Gastroesophageal sphincter (tissue), 4 donors: Measurements from ENCODE around the gene BCOR. TPM values are rescaled to one million over a fixed set of nuclear protein-coding genes. Genes with fewer than 3 reads are reported as not detected.
A peak's percentile ranks its signal among the peaks of the same experiment; 100 is the strongest.

Source experiments
- ATAC-seq: fragments of 150-250 bp; one replicate; pipeline ENCODE4 v1.9.1; 2016; ENCODE audit warnings: mild to moderate bottlenecking, moderate library complexity
- H3K27ac ChIP-seq, 4 donors: fragments of 200-600 bp; sonication (generic) in 3 of 4; 1 replicate in 3 of 4; 2 replicates in 1 of 4; pipeline ENCODE4 v1.5.1; 2016 to 2019
- H3K27me3 ChIP-seq: fragments of 200-600 bp; sonication (generic); one replicate; pipeline ENCODE4 v1.5.1; 2019
- H3K36me3 ChIP-seq, 2 donors: fragments of 200-600 bp; sonication (generic); one replicate each; pipeline ENCODE4 v1.5.1; 2019; ENCODE audit warnings: control low read depth in 1 of 2
- H3K4me1 ChIP-seq, 3 donors: fragments of 200-600 bp; sonication (generic); 1 replicate in 2 of 3; 2 replicates in 1 of 3; pipeline ENCODE4 v1.5.1; 2016 to 2019; ENCODE audit warnings: control low read depth in 2 of 3
- H3K4me3 ChIP-seq, 2 donors: fragments of 200-600 bp; sonication (generic); one replicate each; pipeline ENCODE4 v1.5.1; 2019; ENCODE audit warnings: mild to moderate bottlenecking in 1 of 2, moderate library complexity in 1 of 2
- H3K9me3 ChIP-seq, 3 donors: fragments of 200-600 bp; sonication (generic); one replicate each; pipeline ENCODE4 v1.5.1; 2017 to 2019; ENCODE audit warnings: control low read depth in 2 of 3
- CTCF ChIP-seq, 4 experiments: fragments of 200-600 bp in 2 of 4; fragments of 450-650 bp in 2 of 4; sonication (generic) in 1 of 4; IDR thresholded peaks; one replicate each; pipeline ENCODE4 v1.5.1; 2017 to 2019; ENCODE audit warnings: antibody characterized with exemption in 4 of 4, mild to moderate bottlenecking in 2 of 4, moderate library complexity in 2 of 4
- EP300 ChIP-seq: sonication (generic); formaldehyde crosslinking; IDR thresholded peaks from one replicate; pipeline ENCODE4 v1.6.1; 2017; ENCODE audit warnings: antibody characterized with exemption, mild to moderate bottlenecking
- POLR2A ChIP-seq, 2 donors: fragments of 450-650 bp; IDR thresholded peaks; one replicate each; pipeline ENCODE4 v1.6.1; 2017; ENCODE audit warnings: antibody characterized with exemption in 2 of 2, mild to moderate bottlenecking in 2 of 2, moderate library complexity in 1 of 2
- POLR2AphosphoS5 ChIP-seq: sonication (generic); formaldehyde crosslinking; IDR thresholded peaks from one replicate; pipeline ENCODE4 v1.6.1; 2017; ENCODE audit warnings: antibody characterized with exemption
- WGBS, 2 donors: methylation state at CpG; one replicate each; pipeline ENCODE4 v1.1.5; 2018; ENCODE audit warnings: low coverage in 1 of 2; 5-methylcytosine and 5-hydroxymethylcytosine counted together
- total RNA-seq, 4 donors: library from RNA; depleted of rRNA; stranded (reverse); fragments of >200 nt; gene quantifications; one replicate each; pipeline ENCODE4 v1.1.0, GENCODE V29; 2016

Gene BCOR
- total RNA-seq, 4 donors from 2014 or later: 18.4 to 27.4 (median 21.4) TPM

- no peak for ATAC-seq
- Histone ChIP-seq H3K27ac (peak overlapping the region in 2 of 4 donors; percentile 76 to 80), H3K36me3 (no peaks in the 10 kb centered on the region), H3K4me3 (no peak overlapping the region), H3K27me3 (no peaks in the 10 kb centered on the region), H3K4me1 (peaks cover 0 to 43% (median 15%) of the 10 kb centered on the region in 3 donors), H3K9me3 (no peaks in the 10 kb centered on the region)
- TF ChIP-seq POLR2A (IDR thresholded peaks at IDR 0.05) (no peak), CTCF (IDR thresholded peaks at IDR 0.05) (no peak), POLR2AphosphoS5 (no peak), EP300 (no peak)
- 90 to 100% methylated on average over 2 to 4 of the region's 6 CpGs for WGBS, 2 donors
Observed at GRCh38 chrX:40142417-40142816, 44.7 kb upstream of the BCOR start.

GRCh38 chrX:40140706-40141499 is 43.1 kb upstream of the BCOR start:
- H3K36me3 ChIP-seq: no peaks in the 10 kb centered on the region
- no peaks in the 10 kb centered on the region for H3K27me3 ChIP-seq
- H3K27ac ChIP-seq: peak overlapping the region; percentile 32 to 80 (median 78)
- WGBS, 2 donors: 16% methylated on average over 3 of the region's 12 CpGs; no CpG with 5 or more reads in 1 of the 2 donors
- TF ChIP-seq POLR2AphosphoS5 (peak; percentile 62), CTCF (IDR thresholded peaks at IDR 0.05) (no peak)
- no peaks in the 10 kb centered on the region for H3K9me3 ChIP-seq
- H3K4me1 ChIP-seq: peaks cover 0 to 37% (median 11%) of the 10 kb centered on the region in 3 donors
- peak; percentile 85 for ATAC-seq
- H3K4me3 ChIP-seq: no peak overlapping the region

GRCh38 chrX:40132751-40133150 is 35.0 kb upstream of the BCOR start:
- no peaks in the 10 kb centered on the region for H3K27me3 ChIP-seq
- TF ChIP-seq CTCF (IDR thresholded peaks at IDR 0.05): no peak
- TF ChIP-seq POLR2A (IDR thresholded peaks at IDR 0.05): no peak
- TF ChIP-seq POLR2AphosphoS5: peak; percentile 77
- peak; percentile 21 for TF ChIP-seq EP300
- 32% methylated on average over 4 of the region's 7 CpGs; no CpG with 5 or more reads in 1 of the 2 donors for WGBS, 2 donors
- peak; percentile 91 for ATAC-seq
- no peaks in the 10 kb centered on the region for H3K36me3 ChIP-seq
- H3K4me1 ChIP-seq: peaks cover 0 to 16% (median 0%) of the 10 kb centered on the region in 3 donors
- no peak overlapping the region for H3K4me3 ChIP-seq
- no peaks in the 10 kb centered on the region for H3K9me3 ChIP-seq
- H3K27ac ChIP-seq: peak overlapping the region in 3 of 4 donors; percentile 73 to 76 (median 74)

- ATAC-seq: no peak
- WGBS, 2 donors: 95 to 100% methylated on average over 3 to 8 of the region's 10 CpGs
- no peak overlapping the region for H3K4me3 ChIP-seq
- no peak for TF ChIP-seq POLR2AphosphoS5
- no peak for TF ChIP-seq CTCF (IDR thresholded peaks at IDR 0.05)
- TF ChIP-seq POLR2A (IDR thresholded peaks at IDR 0.05): no peak
- TF ChIP-seq EP300: no peak
- H3K9me3 ChIP-seq: no peaks in the 10 kb centered on the region
- peak overlapping the region in 2 of 4 donors; percentile 74 to 76 for H3K27ac ChIP-seq
- H3K4me1 ChIP-seq: peaks cover 0 to 16% (median 0%) of the 10 kb centered on the region in 3 donors
- no peaks in the 10 kb centered on the region for H3K36me3 ChIP-seq
- no peaks in the 10 kb centered on the region for H3K27me3 ChIP-seq
Observed at GRCh38 chrX:40131654-40132337, 34.0 kb upstream of the BCOR start.
